Measurements from ENCODE around the gene ZNF2.

Gene ZNF2
- 0.91 to 10.6 (median 5.4) reads per million in 18 experiments for total RNA-seq

GRCh38 chr2:95165371-95166064 is at the start of gene ZNF2:
Gene ZNF2, plus strand, starts transcription at chr2:95165809. Its CDS starts 10,418 bp downstream, at chr2:95176227.
- peak; percentile 98 for DNase-seq

GRCh38 chr2:95121093-95121406 is 44.6 kb upstream of the ZNF2 start:
- peak in 1 of 2 donors; percentile 28 for DNase-seq

GRCh38 chr2:95121407-95122196 is 44.0 kb upstream of the ZNF2 start, which contains the start of gene MRPS5:
Gene MRPS5, minus strand, starts transcription at chr2:95121808. Its CDS starts 17 bp downstream, at chr2:95121791.
- DNase-seq, result peak; percentile 85 to 92

- DNase-seq, result no peak
Measured at GRCh38 chr2:95122197-95122551, 43.4 kb upstream of the ZNF2 start.

GRCh38 chr2:95138702-95139101 is 26.9 kb upstream of the ZNF2 start:
- no peak for DNase-seq

DNA sequence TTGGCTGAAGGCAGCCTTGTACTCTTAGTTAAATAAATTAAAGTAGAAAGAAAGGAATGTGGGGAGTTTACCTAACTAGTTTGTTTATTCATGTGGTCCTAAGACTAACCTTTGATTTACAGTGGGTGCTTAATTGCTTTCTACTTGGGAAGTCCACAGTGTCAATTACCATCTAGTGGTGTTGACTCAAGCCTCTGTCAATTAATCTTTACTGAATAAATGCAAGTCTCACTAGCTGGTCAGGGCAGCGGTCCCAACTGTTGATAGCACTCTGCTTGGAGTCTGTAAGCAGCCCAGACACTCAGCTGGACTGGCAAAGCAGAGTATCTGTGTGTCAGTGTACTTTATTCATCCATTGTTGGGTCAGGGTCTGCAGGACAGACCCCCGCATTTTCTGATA is 21.8 kb upstream of the ZNF2 start:
- DNase-seq, result no peak

- DNase-seq, result no peak
Measured at GRCh38 chr2:95149397-95149984, 16.1 kb upstream of the ZNF2 start.

DNA sequence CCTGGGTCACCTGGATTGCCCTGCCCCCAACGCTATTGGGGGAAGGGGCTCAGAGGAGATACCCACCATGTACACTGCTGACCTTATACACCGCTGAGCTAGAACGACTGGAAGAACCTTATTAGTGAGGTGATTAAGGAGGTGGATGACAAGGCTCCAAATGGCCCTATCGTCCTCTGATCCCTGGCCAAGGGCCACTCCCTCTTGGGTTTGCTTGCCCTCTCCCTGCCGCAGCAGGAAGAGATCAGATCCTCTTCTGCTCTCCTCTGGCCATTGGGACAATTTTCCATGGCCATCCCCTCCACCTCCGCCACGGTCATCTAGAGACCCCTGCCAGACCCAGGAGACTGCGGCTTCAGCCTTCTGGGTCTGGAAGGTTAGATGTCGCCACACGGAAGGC is 7.2 kb upstream of the ZNF2 start:
- no peak for DNase-seq

- peak; percentile 12 to 34 for DNase-seq
Measured at GRCh38 chr2:95158891-95159619, 6.6 kb upstream of the ZNF2 start.

DNA sequence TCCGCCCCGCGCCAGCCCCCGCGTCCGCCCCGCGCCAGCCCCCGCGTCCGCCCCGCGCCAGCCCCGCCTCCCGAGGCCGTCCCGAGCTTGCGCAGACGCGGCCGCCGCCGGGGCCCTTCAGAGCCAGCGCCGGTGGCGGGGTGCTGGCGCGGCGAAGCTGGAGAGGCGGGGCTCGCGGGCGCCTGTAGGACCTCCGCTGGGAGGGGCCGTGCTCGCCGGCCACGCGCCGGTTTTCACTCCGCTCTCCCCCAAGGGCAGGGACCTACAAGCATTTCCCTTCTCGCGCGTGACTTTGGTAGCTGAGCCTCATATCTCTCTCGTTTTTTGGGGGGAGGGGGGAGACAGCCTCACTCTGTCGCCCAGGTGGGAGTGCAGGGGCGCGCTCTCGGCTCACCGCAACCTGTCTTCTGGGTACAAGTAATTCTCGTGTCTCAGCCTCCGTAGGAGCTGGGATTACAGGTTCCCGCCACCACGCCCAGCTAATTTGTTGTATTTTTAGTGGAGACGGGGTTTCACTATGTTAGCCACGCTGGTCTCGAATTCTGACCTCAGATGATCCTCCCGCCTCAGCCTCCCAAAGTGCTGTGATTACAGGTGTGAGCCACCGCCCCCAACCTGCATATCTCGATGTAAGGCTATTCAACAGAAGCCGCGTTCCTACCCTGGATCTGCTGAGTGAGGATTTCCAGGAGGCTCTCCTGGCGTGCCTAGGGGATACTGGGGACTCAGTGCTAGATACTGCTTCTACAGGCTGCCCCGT is 5.7 kb upstream of the ZNF2 start, which contains the start of gene ZNF514:
ZNF514 (minus strand) TSS at position 159 of the 760 bp plus-strand sequence. CDS start 6,595 bp downstream, outside the sequence.
- DNase-seq, result peak; percentile 60 to 77

DNA sequence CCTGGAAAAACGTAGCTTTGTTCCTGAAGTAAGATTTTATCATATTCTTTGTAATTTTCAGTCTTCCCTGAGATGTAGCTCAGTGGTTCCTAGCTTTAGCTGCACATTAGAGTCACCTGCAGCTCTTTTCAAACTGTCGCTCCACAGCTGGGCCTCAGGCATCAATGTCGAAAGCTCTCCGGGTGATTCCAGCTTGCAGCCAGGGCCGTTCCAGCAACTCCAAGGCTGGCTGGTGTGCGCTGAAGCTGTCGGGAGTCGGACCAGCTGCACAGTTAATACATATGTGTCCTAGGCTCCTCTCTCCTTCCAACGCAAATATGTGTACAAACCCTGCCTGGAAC is 609 bp upstream of the ZNF2 start:
- no peak for DNase-seq

DNA sequence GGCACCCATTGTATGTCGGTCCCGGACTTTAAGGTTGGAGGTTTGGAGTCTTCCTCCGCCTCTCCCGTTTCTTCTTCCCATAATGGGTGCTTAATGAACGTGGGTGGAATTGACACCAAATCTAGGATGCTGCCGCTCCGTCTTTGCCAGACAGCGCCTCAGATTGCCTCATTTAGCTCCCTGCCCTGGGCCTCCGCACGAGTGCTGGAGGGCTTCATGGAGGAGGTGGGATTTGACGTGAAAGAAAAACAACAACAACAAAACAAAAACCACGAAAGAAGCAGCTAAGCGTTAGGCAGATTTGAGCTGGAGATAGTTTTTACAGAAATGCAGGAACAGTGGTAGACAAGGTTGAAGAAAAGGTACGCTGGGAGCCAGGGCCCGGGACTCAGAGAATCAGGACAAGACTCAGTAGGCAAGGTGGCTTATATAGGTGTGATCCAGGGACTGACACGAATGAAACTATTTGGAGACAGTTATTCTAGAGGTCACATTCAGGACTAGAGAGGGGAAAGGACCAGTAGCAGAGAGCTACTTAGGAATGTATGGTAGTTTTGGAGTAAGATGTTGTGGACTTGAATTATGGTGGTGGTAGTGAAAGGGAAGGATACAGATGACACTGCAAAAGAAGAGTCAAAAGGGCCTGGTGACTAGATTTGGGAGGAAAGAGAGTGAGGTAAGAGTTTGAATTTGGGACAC is 605 bp downstream of the ZNF2 start:
- DNase-seq, result no peak

DNA sequence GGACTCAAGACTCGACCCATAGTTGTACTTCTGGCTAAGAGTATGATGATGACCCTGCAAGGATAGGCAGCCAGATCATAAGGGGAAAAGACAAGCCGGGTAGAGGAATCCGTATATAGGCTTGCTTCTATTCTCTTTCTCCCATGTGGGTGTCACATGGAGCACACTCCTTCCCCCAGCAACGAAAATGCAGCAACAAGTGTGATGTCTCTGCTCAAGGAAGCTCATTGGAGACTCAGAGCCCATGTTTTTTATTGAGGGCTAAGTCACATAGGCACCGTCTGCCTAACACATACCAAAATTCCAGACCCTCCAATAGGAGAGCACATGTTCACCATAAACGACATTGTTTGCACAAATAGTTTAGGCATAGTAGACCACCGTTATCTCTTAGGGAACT is 6.3 kb downstream of the ZNF2 start:
- no peak for DNase-seq

DNA sequence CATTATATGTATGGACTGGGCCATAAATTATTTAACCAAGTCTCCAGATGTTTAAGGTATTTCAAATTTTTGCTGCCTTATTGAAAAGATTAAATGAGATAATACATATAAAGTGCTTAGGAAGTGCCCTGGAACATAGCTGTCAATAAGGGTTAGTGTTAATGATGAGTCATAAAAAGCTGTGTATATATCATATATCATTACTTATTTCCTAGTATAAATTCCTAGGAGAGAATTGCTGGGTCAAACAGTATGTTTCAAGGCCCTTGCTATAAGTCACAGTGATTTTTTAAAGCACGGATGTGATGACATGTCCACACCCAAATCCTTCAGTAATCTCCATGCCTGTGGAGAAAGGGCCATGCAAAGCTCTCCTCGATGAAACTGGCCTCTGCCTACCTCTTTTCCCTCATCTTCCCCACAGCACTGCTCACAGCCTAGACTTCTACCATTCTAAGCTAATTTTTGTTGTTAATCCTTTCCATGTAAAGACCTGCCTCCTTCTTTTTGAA is 8.5 kb downstream of the ZNF2 start:
- no peak for DNase-seq

GRCh38 chr2:95179451-95179850 is 13.8 kb downstream of the ZNF2 start:
- no peak for DNase-seq

GRCh38 chr2:95181774-95182173 is 16.2 kb downstream of the ZNF2 start:
- no peak for DNase-seq

- DNase-seq, result no peak
Measured at GRCh38 chr2:95185197-95185596, 19.6 kb downstream of the ZNF2 start.

GRCh38 chr2:95185973-95186372 is 20.4 kb downstream of the ZNF2 start:
- DNase-seq, result no peak

DNA sequence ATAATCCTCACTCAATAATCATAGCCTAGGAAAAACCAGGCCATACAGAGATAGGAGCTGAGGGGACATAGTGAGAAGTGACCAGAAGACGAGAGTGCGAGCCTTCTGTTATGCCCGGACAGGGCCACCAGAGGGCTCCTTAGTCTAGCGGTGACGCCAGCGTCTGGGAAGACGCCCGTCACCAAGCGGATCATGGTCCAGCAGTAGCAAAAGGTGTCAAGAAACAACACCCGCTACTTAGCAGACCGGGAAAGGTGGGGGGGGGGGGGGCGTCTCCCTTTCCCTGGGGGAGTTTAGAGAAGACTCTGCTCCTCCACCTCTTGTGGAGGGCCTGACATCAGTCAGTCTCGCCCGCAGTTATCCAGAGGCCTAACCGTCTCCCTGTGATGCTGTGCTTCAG is 27.3 kb downstream of the ZNF2 start:
- peak; percentile 26 to 48 for DNase-seq

DNA sequence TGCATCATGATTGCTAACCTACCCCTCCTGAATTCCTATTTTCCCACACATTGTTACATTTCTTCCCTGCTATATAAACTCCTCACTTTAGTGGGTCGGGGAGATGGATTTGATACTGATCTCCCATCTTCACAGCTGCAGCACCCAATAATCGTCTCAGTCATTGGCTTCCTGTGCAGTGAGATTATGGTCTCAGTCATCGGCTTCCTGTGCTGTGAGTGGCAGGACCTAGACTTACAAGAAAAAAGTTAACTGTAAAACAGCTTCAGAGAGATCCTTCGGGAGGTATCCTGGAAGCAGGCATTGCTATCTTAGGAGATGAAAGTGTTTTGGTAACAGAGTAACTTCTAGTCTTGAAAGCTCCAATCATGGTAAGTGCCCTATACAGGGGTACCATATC is 38.3 kb downstream of the ZNF2 start:
- no peak for DNase-seq

DNA sequence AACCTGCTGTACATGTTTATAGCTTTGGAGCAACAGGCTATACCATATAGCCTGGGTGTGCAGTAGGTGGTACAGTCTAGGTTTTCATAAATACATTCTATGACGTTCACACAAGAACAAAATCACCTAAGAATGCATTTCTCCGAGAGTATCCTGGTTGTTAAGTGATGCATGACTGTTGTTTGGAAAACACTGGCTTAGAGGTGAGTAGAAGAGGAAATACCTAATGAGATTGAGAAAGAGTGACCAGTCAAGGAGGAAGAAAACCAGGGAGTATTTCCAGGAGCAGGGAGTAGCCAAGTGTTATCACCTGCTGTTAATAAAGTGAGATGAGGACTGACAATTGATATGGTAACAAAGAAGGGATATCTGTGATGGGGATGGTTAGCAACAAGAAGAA is 38.8 kb downstream of the ZNF2 start:
- no peak for DNase-seq
